NCI-H2196 (cell line): Measurements from ENCODE around the gene NUDT4B.
"Not testable (repeated sequence)": the region's sequence is repeated elsewhere in the genome, so short reads cannot be mapped to it uniquely, and the experiment has no call there.

ENCODE experiments used
- DNase-seq: peaks from one replicate; lab custom pipeline; 2025; ENCODE audit not compliant: unreplicated experiment; lab: John Stamatoyannopoulos, UW

Gene NUDT4B

GRCh38 chr1:148735538-148735937 lies 13.0 kb upstream of the NUDT4B start:
- DNase-seq: not testable (repeated sequence)

- DNase-seq: not testable (repeated sequence)
These were observed 9.9 kb upstream of the NUDT4B start for GRCh38 chr1:148738667-148739066.

GRCh38 chr1:148743200-148743599 lies 5.4 kb upstream of the NUDT4B start:
- not testable (repeated sequence) for DNase-seq

GRCh38 chr1:148743726-148744720 lies 4.6 kb upstream of the NUDT4B start:
- not testable (repeated sequence) for DNase-seq

GRCh38 chr1:148749335-148749681 lies 734 bp downstream of the NUDT4B start:
- not testable (repeated sequence) for DNase-seq

- not testable (repeated sequence) for DNase-seq
These were observed 7.7 kb downstream of the NUDT4B start for GRCh38 chr1:148756231-148756630.

- not testable (repeated sequence) for DNase-seq
These were observed 8.9 kb downstream of the NUDT4B start for GRCh38 chr1:148757446-148757845.

GRCh38 chr1:148758412-148758811 lies 9.8 kb downstream of the NUDT4B start:
- not testable (repeated sequence) for DNase-seq

GRCh38 chr1:148758925-148759324 lies 10.4 kb downstream of the NUDT4B start:
- not testable (repeated sequence) for DNase-seq

- not testable (repeated sequence) for DNase-seq
These were observed 11.2 kb downstream of the NUDT4B start for GRCh38 chr1:148759749-148760148.

GRCh38 chr1:148760206-148760605 lies 11.6 kb downstream of the NUDT4B start:
- DNase-seq: not testable (repeated sequence)

GRCh38 chr1:148761360-148761759 lies 12.8 kb downstream of the NUDT4B start:
- not testable (repeated sequence) for DNase-seq

GRCh38 chr1:148765238-148766019 lies 16.9 kb downstream of the NUDT4B start:
- not testable (repeated sequence) for DNase-seq

- not testable (repeated sequence) for DNase-seq
These were observed 20.0 kb downstream of the NUDT4B start for GRCh38 chr1:148768541-148768940.

- DNase-seq: not testable (repeated sequence)
These were observed 20.9 kb downstream of the NUDT4B start for GRCh38 chr1:148769495-148769894.

GRCh38 chr1:148773690-148774089 lies 25.1 kb downstream of the NUDT4B start:
- DNase-seq: not testable (repeated sequence)

GRCh38 chr1:148774102-148774501 lies 25.5 kb downstream of the NUDT4B start:
- DNase-seq: not testable (repeated sequence)

- not testable (repeated sequence) for DNase-seq
These were observed 26.7 kb downstream of the NUDT4B start for GRCh38 chr1:148775263-148775662.

GRCh38 chr1:148777649-148778048 lies 29.1 kb downstream of the NUDT4B start:
- DNase-seq: not testable (repeated sequence)

GRCh38 chr1:148780404-148780803 lies 31.8 kb downstream of the NUDT4B start:
- DNase-seq: not testable (repeated sequence)

GRCh38 chr1:148791543-148792099 lies 43.0 kb downstream of the NUDT4B start:
- not testable (repeated sequence) for DNase-seq
